BLaER1 treated with 17β-estradiol and CSF1 and Interleukin-3, amounts not matched to agents 10 nM and 100 nM (cell line): ENCODE data around the gene CALM1.
A peak's percentile ranks its signal among the peaks of the same experiment; 100 is the strongest.

Experiments used
- H3K27ac ChIP-seq, 11 experiments: shearing (Covaris generic); formaldehyde crosslinking; 2 replicates each; pipeline ENCODE4 v1.8.1; 2022
- H3K27me3 ChIP-seq, 11 experiments: shearing (Covaris generic); formaldehyde crosslinking; 2 replicates each; pipeline ENCODE4 v1.8.1; 2022
- H3K36me3 ChIP-seq, 11 experiments: shearing (Covaris generic); formaldehyde crosslinking; 2 replicates each; pipeline ENCODE4 v1.8.1; 2022
- H3K4me1 ChIP-seq, 10 experiments: shearing (Covaris generic); formaldehyde crosslinking; 2 replicates each; pipeline ENCODE4 v1.8.1; 2022
- H3K4me2 ChIP-seq, 11 experiments: shearing (Covaris generic); formaldehyde crosslinking; 2 replicates each; pipeline ENCODE4 v1.8.1; 2022
- H3K4me3 ChIP-seq, 10 experiments: shearing (Covaris generic); formaldehyde crosslinking; 2 replicates each; pipeline ENCODE4 v1.8.1; 2022
- H3K9ac ChIP-seq, 11 experiments: shearing (Covaris generic); formaldehyde crosslinking; 2 replicates each; pipeline ENCODE4 v1.8.1; 2022
- H3K9me3 ChIP-seq, 11 experiments: shearing (Covaris generic); formaldehyde crosslinking; replicated peaks in 1 of 11; 2 replicates each; pipeline ENCODE4 v1.8.1; 2022
- H4K20me1 ChIP-seq, 11 experiments: shearing (Covaris generic); formaldehyde crosslinking; 2 replicates each; pipeline ENCODE4 v1.8.1; 2022
- Cebpa-rat ChIP-seq, 11 experiments: shearing (Covaris generic); IDR thresholded peaks; 2 replicates each; pipeline ENCODE4 v1.8.1; 2022

The CALM1 gene

GRCh38 chr14:90382491-90383125, 14.2 kb upstream of the CALM1 start:
- no peak for TF ChIP-seq Cebpa-rat (IDR thresholded peaks at IDR 0.05)
- H3K4me1 ChIP-seq = peaks cover 28 to 38% (median 34%) of the 10 kb centered on the region in 10 experiments
- H3K27me3 ChIP-seq = no peaks in the 10 kb centered on the region
- no peaks in the 10 kb centered on the region for H3K9me3 ChIP-seq
- peak overlapping the region; percentile 94 to 100 (median 98) for H3K27ac ChIP-seq
- H3K4me3 ChIP-seq = peak overlapping the region; percentile 61 to 79 (median 70)
- no peaks in the 10 kb centered on the region for H4K20me1 ChIP-seq
- H3K36me3 ChIP-seq = no peaks in the 10 kb centered on the region
- peak overlapping the region; percentile 89 to 99 (median 97) for H3K9ac ChIP-seq
- H3K4me2 ChIP-seq = peak overlapping the region; percentile 82 to 98 (median 91)

- Histone ChIP-seq H3K27me3 (no peaks in the 10 kb centered on the region), H3K9me3 (no peaks in the 10 kb centered on the region), H3K4me1 (peaks cover 32 to 42% (median 38%) of the 10 kb centered on the region in 10 experiments), H3K27ac (peak overlapping the region; percentile 94 to 100 (median 98)), H3K4me2 (peak overlapping the region; percentile 91 to 98 (median 95)), H3K9ac (peak overlapping the region; percentile 89 to 99 (median 97)), H3K4me3 (peak overlapping the region; percentile 61 to 79 (median 70)), H4K20me1 (no peaks in the 10 kb centered on the region), H3K36me3 (no peaks in the 10 kb centered on the region)
- 0 out of 22 replicates have a peak, but pooled peaks of 2 of the 11 experiments have one; percentile 9 to 31 for TF ChIP-seq Cebpa-rat (IDR thresholded peaks at IDR 0.05)
Observed at GRCh38 chr14:90383126-90383730, 13.6 kb upstream of the CALM1 start.

GRCh38 chr14:90383731-90384542, 12.9 kb upstream of the CALM1 start:
- no peaks in the 10 kb centered on the region for H3K9me3 ChIP-seq
- H3K4me2 ChIP-seq = peak overlapping the region; percentile 91 to 98 (median 95)
- peak overlapping the region; percentile 89 to 99 (median 97) for H3K9ac ChIP-seq
- H4K20me1 ChIP-seq = no peaks in the 10 kb centered on the region
- TF ChIP-seq Cebpa-rat (IDR thresholded peaks at IDR 0.05) = no peak
- H3K27ac ChIP-seq = peak overlapping the region; percentile 94 to 100 (median 98)
- H3K36me3 ChIP-seq = no peaks in the 10 kb centered on the region
- no peaks in the 10 kb centered on the region for H3K27me3 ChIP-seq
- peak overlapping the region; percentile 46 to 79 (median 70) for H3K4me3 ChIP-seq
- H3K4me1 ChIP-seq = peaks cover 37 to 47% (median 44%) of the 10 kb centered on the region in 10 experiments

- H3K9ac ChIP-seq = peak overlapping the region; percentile 89 to 99 (median 97)
- H4K20me1 ChIP-seq = no peaks in the 10 kb centered on the region
Observed at GRCh38 chr14:90384543-90384911, 12.3 kb upstream of the CALM1 start.

GRCh38 chr14:90386321-90386720, 10.5 kb upstream of the CALM1 start:
- no peaks in the 10 kb centered on the region for H3K36me3 ChIP-seq
- H3K27ac ChIP-seq = no peak overlapping the region
- no peaks in the 10 kb centered on the region for H4K20me1 ChIP-seq
- TF ChIP-seq Cebpa-rat (IDR thresholded peaks at IDR 0.05) = no peak
- peaks cover 37 to 46% (median 40%) of the 10 kb centered on the region in 10 experiments for H3K4me1 ChIP-seq
- no peaks in the 10 kb centered on the region for H3K9me3 ChIP-seq
- H3K27me3 ChIP-seq = no peaks in the 10 kb centered on the region
- no peak overlapping the region for H3K4me2 ChIP-seq
- no peak overlapping the region for H3K9ac ChIP-seq
- no peak overlapping the region for H3K4me3 ChIP-seq

More at GRCh38 chr14:90384543-90384911, 12.3 kb upstream of the CALM1 start:
- Histone ChIP-seq H3K27ac (peak overlapping the region; percentile 94 to 100 (median 98)), H3K4me3 (peak overlapping the region in 8 of 10 experiments; percentile 61 to 79 (median 72); a peak in 11 of 20 replicates), H3K27me3 (no peaks in the 10 kb centered on the region), H3K4me2 (peak overlapping the region; percentile 91 to 98 (median 95)), H3K4me1 (peaks cover 37 to 47% (median 44%) of the 10 kb centered on the region in 10 experiments), H3K9me3 (no peaks in the 10 kb centered on the region), H3K36me3 (no peaks in the 10 kb centered on the region)
- TF ChIP-seq Cebpa-rat (IDR thresholded peaks at IDR 0.05) = no peak

- Histone ChIP-seq H4K20me1 (no peaks in the 10 kb centered on the region), H3K4me1 (peaks cover 28 to 37% (median 31%) of the 10 kb centered on the region in 10 experiments), H3K36me3 (no peaks in the 10 kb centered on the region), H3K9me3 (no peaks in the 10 kb centered on the region), H3K9ac (no peak overlapping the region), H3K27me3 (no peaks in the 10 kb centered on the region), H3K4me3 (no peak overlapping the region), H3K27ac (no peak overlapping the region), H3K4me2 (no peak overlapping the region)
- no peak for TF ChIP-seq Cebpa-rat (IDR thresholded peaks at IDR 0.05)
Observed at GRCh38 chr14:90387206-90387760, 9.5 kb upstream of the CALM1 start.

GRCh38 chr14:90388437-90388836, 8.4 kb upstream of the CALM1 start:
- H4K20me1 ChIP-seq = no peaks in the 10 kb centered on the region
- H3K4me2 ChIP-seq = peak overlapping the region in 9 of 11 experiments; percentile 4 to 45 (median 28); a peak in 15 of 22 replicates
- no peaks in the 10 kb centered on the region for H3K27me3 ChIP-seq
- H3K9ac ChIP-seq = no peak overlapping the region
- H3K36me3 ChIP-seq = no peaks in the 10 kb centered on the region
- H3K4me1 ChIP-seq = peaks cover 26 to 37% (median 30%) of the 10 kb centered on the region in 10 experiments
- no peaks in the 10 kb centered on the region for H3K9me3 ChIP-seq
- no peak for TF ChIP-seq Cebpa-rat (IDR thresholded peaks at IDR 0.05)
- peak overlapping the region in 1 of 11 experiments; percentile 28; a peak in 1 of 22 replicates for H3K27ac ChIP-seq
- H3K4me3 ChIP-seq = no peak overlapping the region

GRCh38 chr14:90388982-90389381, 7.8 kb upstream of the CALM1 start:
- no peaks in the 10 kb centered on the region for H4K20me1 ChIP-seq
- no peak overlapping the region for H3K9ac ChIP-seq
- H3K4me1 ChIP-seq = peaks cover 21 to 34% (median 26%) of the 10 kb centered on the region in 10 experiments
- peak overlapping the region in 3 of 11 experiments; percentile 22 to 45 (median 41); a peak in 4 of 22 replicates for H3K4me2 ChIP-seq
- H3K9me3 ChIP-seq = no peaks in the 10 kb centered on the region
- peak overlapping the region in 1 of 11 experiments; percentile 28; a peak in 1 of 22 replicates for H3K27ac ChIP-seq
- H3K4me3 ChIP-seq = no peak overlapping the region
- no peak for TF ChIP-seq Cebpa-rat (IDR thresholded peaks at IDR 0.05)
- H3K27me3 ChIP-seq = no peaks in the 10 kb centered on the region
- no peaks in the 10 kb centered on the region for H3K36me3 ChIP-seq
